Measurements from ENCODE around the gene ARHGAP45.

GRCh38 chr19:1113030-1113985 lies 46.3 kb downstream of the ARHGAP45 start:
- TF ChIP-seq SMAD3 (CRISPR knock-in tag; conservative IDR thresholded peaks at IDR 0.05) (no peak), RAD21 (CRISPR knock-in tag; conservative IDR thresholded peaks at IDR 0.05 in 1 of 2, IDR thresholded peaks at IDR 0.05 in 1 of 2) (peak; percentile 80 to 84), POLR2A (conservative IDR thresholded peaks at IDR 0.05) (no peak; the same call in 1 of the 2 replicates), TAL1 (IDR thresholded peaks at IDR 0.05) (no peak), ZBTB9 (CRISPR knock-in tag; IDR thresholded peaks at IDR 0.05) (no peak), EZH2 (IDR thresholded peaks at IDR 0.05; ENCODE audit: borderline replicate concordance, low read depth, low read length) (no peak), ESRRA (IDR thresholded peaks at IDR 0.05; ENCODE audit: borderline replicate concordance, low read depth) (no peak), TOE1 (IDR thresholded peaks at IDR 0.05; ENCODE audit: borderline replicate concordance) (no peak; the same call in 1 of the 2 replicates), TOE1 (CRISPR knock-in tag; IDR thresholded peaks at IDR 0.05; ENCODE audit: borderline replicate concordance, low read depth) (no peak), CTCF (IDR thresholded peaks at IDR 0.05 in 2 of 3, conservative IDR thresholded peaks at IDR 0.05 in 1 of 3; ENCODE audit: insufficient read depth in 2 of 3, low read depth in 1 of 3, low read length in 3 of 3) (peak; percentile 86 to 93 (median 89)), TAF1 (IDR thresholded peaks at IDR 0.05; ENCODE audit: control insufficient read depth, extremely low read depth, insufficient read depth, low read length, severe bottlenecking) (no peak), HOMEZ (CRISPR knock-in tag; IDR thresholded peaks at IDR 0.05) (no peak)
